Frontal cortex (tissue), 4 donors: ENCODE measurements around the gene ANXA11. TPM values are rescaled to one million over a fixed set of nuclear protein-coding genes. Genes with fewer than 3 reads are reported as not detected.

Experiments
- DNase-seq, 2 donors: peaks; one replicate each; pipeline ENCODE4 v3.0.0; 2012; ENCODE audit warnings: low spot score in 2 of 2
- FAIRE-seq: peaks from 2 replicates; lab custom pipeline; 2012; peaks lifted over from hg19 to GRCh38; lab: Jason Lieb, UNC
- small RNA-seq: library from RNA; depleted of rRNA; stranded (forward); fragments of <200 nt; gene quantifications from one replicate; pipeline ENCODE3, GENCODE V24; 2014
- total RNA-seq: library from RNA; depleted of rRNA; stranded (reverse); fragments of >200 nt; gene quantifications from one replicate; pipeline ENCODE4 v1.2.3, GENCODE V29; 2014
- donor health status: control.
- donor health status: control.
- donor health status: control.

ANXA11 gene
- total RNA-seq, 1 donor from 2014 or later = 2.0 TPM

GRCh38 chr10:80132299-80133139, 72.8 kb downstream of the ANXA11 start, which contains the start of gene PLAC9:
TSS of gene PLAC9 (plus strand) at chr10:80132730. CDS start at chr10:80132763, 33 bp downstream.
- no peak for DNase-seq
- FAIRE-seq = no peak

GRCh38 chr10:80131499-80131901, 73.8 kb downstream of the ANXA11 start:
- no peak for FAIRE-seq
- no peak for DNase-seq

DNA sequence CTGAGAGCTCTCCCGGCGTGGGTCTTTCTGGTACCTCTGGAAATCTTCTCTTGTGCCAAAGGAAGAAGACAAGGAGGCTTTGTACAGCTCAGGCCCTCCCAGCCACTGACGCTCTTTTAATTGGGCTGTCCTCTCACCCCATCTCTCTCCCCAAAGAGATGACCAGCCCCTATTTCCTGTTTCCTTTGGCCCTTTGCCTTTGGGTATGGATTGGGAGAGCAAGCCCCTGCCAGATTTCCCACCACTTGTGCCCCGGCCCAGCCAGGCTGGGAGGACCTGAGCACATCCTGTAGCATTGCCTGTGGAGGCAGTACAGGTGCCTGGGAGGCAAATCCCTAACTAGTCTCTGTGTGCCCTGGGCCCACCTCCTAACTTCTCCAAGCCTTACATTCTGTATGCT, 78.5 kb downstream of the ANXA11 start:
- FAIRE-seq = no peak
- DNase-seq = no peak

- no peak for FAIRE-seq
- DNase-seq = no peak
Observed at GRCh38 chr10:80122746-80123145, 82.6 kb downstream of the ANXA11 start.

- DNase-seq (no peak), FAIRE-seq (no peak)
Observed at GRCh38 chr10:80122110-80122710, 83.1 kb downstream of the ANXA11 start.

- DNase-seq (no peak), FAIRE-seq (no peak)
Observed at GRCh38 chr10:80118669-80119068, 86.7 kb downstream of the ANXA11 start.

- DNase-seq (no peak), FAIRE-seq (no peak)
Observed at GRCh38 chr10:80110986-80111385, 94.4 kb downstream of the ANXA11 start.

- no peak for DNase-seq
- no peak for FAIRE-seq
Observed at GRCh38 chr10:80108576-80109239, 96.6 kb downstream of the ANXA11 start.

GRCh38 chr10:80104066-80104926, 101.0 kb downstream of the ANXA11 start:
- DNase-seq (no peak), FAIRE-seq (no peak)

Small RNA genes within 50 kb of the gene (small RNA-seq; reads per million reads assigned to genes)
- not detected for gene RPS12P2

Other genes with a start within 250 kb of the ANXA11 start
- 6.1 TPM for gene TMEM254, start 126.9 kb downstream of the ANXA11 start, total RNA-seq
- gene PLAC9, start 72.8 kb downstream of the ANXA11 start, total RNA-seq = 0.82 TPM
- under 0.01 TPM for gene MAT1A, start 84.1 kb upstream of the ANXA11 start, total RNA-seq
- gene DYDC1, start 151.2 kb upstream of the ANXA11 start, total RNA-seq = 0.41 TPM
- gene DYDC2, start 151.2 kb upstream of the ANXA11 start, total RNA-seq = 2.4 TPM
- 80.3 TPM for gene PRXL2A, start 203.0 kb upstream of the ANXA11 start, total RNA-seq
- gene TSPAN14, start 248.8 kb upstream of the ANXA11 start, total RNA-seq = 17.9 TPM